LoVo (cell line): ENCODE results near the gene SELPLG.
"Not testable (repeated sequence)": the region's sequence is repeated elsewhere in the genome, so short reads cannot be mapped to it uniquely, and the experiment has no call there.

Experiments
- DNase-seq: peaks from one replicate; pipeline ENCODE4 v3.0.0-alpha.2; 2016; ENCODE audit warnings: low spot score

The SELPLG gene

DNA sequence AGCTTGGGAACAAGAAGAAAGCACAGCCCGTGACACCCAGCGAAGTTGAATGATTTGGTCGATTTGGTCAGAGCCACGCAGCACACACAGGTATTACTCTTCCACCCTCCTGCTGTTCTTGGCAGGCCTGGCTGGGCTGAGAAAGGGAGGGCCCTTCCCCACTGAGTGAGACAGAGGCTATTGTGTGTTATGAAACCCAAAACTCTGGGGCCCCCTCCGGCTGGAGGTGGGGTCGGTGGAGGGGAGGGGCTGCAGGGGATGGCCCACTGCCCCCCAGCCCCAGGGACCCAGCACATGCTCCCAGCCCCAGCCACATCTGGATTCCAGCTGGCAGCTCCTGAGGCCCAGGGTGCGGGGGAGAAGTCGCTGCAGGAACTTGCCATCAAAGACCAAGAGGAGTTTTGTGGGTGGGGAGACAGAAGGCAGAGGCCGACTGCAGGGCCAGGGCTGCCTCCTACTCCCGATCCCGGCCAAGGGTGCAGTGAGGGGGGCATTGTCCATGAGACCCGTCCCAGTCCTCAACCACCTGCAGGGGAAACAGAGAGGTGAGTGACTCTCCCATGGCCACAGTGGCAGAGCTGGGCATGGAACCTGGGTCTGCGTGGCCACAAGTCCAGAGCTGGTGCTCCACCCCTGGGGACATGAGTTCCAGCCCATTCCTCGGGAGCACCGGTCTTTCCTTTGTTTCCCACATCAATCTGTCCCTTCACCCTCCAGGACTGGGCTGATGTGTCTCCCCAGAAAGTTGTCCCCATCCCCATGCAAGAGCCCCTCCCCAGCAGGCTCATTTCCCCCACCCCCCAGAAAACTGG is 44.5 kb downstream of the SELPLG start:
- DNase-seq = no peak

DNA sequence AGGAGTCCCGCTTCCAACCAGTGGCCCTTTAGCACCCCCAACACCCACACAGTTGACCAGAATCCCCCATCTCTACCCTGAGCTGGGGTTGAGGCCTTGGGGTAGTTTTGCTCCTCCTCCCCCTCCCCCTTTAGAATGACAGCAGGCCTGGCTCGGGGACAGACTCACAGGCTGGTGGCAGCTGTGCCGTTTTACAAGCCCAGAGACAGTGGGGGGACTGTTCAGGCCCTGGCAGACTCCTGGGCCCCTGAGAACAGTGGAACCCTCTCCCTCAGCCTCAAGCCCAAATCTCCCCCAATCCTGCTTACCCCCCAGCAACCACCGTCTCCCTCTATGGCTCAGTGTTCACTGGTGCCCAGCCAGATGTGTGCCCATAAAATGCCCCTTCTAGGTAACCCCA is 45.9 kb downstream of the SELPLG start:
- no peak for DNase-seq

DNA sequence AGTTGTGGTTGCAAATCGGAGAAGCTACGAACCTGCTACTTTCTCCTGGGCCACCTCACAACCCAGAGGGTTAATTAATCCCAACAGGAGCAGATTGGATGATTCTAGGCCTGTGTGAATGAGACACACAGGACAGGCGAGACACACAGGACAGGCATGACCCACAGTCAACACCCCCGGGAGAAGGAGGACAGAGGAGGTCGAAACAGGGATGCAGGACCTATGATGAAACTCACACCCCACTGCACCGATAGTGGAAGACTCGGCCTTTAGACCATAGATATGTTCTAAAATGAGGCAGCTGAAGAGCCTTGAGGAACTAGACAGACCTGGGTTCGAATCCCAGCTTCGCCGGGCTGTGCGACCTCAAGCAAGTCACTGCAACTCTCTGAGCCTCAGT is 47.4 kb downstream of the SELPLG start:
- no peak for DNase-seq

- no peak for DNase-seq
These were observed 47.8 kb downstream of the SELPLG start for GRCh38 chr12:108585864-108586263.

DNA sequence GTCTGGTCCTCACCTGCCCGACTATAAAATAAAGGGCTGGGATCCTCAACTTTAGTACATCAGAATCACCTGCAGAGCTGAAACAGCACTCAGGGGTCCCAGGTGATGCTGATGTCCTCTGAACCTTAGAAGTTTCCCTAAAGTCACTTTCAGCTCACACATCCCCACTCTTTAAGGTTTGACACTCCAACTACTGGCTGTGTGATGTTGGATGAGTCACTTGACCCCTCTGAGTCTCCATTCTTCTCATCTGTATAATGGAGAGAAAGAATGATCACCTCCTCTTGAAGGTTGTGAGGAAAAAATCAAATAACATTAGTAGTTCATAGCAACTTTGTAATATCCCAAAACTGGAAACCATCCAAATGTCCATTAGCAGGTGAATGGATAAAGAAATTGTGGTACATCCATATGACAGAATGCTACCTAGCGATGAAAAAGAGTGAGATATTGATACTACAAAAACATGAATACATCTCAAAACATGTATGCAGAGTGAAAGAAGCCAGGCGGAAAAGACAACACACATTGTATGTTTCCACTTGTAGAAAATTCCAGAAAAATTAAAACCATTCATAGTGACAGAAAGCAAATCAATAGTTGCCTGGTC is 49.1 kb downstream of the SELPLG start:
- DNase-seq = no peak

GRCh38 chr12:108583991-108584390 is 49.7 kb downstream of the SELPLG start:
- no peak for DNase-seq

DNA sequence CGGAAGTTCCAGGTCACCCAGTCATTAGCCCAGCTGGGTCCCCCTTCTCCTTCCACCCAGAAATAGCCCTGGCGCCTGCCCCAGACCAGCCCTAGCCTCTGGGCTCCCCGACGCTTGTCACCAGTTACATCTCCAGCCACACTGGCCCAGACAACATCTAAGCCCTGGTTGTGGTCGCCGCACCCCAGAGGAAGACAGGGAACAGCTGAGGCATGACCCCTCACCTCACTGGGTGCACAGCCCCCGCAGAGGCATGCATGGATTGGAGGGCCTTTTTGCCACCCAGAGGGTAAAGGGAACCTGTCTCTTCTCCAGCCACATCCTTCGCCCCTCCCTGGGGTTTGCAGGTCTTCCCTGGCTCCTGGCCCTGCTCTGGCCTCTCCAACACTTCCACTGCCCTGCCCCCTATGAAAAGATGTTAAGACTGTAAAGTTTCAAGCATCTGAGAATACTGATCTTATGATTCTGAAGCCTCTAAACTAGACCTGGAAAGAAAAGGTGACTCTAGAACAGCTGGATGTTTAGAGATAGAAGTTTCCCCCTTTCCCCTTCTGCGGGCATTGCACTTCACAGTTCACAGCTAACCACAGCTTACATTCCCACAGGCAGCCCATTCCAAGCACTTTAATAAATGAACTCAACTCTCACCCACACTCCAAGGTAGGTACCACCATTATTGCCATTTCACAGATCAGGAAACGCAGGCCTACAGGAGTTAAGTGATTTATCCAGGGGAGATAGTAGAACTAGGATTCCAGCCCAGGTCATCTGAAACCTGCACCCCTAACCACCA is 50.5 kb downstream of the SELPLG start:
- DNase-seq = no peak

GRCh38 chr12:108582509-108582908 is 51.2 kb downstream of the SELPLG start:
- DNase-seq = no peak

DNA sequence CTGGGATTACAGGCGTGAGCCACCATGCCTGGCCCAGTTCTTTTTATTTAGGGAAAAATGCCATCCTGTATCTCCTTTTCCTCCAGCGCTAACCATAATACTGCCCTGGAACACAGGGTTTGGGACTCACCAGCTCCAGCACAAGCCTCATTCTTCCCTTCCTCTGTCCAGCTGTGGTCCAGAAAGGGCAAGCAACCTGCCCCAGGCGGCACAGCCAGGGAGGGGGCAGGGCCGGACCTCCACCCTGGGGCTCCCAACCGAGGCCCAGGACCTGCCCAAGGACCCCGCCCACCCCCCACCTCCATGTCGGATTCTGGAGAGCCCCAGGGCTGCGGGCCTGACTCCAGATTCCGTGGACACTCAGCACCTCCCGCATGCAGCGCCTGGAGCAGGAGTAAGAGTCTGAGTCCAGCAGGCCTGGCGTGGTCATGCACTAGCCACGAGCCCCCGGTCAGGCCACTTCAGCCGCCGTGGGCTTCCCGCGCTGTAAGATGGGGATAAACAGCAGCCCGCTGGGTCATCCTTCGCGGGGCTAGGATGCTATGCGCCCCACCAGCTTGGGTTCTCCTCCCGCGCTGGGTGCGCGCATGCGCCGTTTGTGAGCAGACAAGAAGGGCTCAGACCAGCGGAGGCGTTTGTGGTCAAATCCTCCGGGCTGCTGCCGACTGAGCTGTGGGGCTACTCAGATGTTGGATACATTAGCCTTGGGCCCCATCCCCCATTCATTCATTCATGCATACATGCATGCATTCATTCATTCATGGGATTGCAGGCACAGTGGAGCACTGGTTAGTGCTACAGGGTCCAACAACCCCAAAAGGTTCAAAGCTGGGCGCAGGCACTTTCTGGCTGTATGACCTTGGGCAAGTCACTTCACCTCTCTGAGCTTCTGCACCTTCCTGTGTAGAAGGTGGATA is 52.1 kb downstream of the SELPLG start:
- DNase-seq = no peak

DNA sequence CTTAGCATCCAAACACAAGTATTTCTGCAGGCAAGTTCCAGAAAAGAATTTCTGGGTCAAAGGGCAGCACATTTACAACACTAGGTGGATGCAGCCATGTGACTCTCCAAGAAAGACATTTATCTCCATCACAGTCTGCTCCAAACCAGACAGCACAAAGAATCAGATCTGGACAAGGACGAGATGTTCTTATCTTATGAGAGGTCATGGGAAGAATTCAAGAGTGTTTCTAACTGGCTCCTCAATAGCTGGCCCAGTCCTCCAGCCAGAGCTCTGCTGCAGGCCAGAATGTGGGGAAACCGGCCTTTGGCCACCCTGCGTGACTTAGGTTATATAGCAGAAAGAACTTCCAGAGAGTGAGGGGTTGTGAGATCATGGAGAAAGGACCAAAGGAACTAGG is 53.2 kb downstream of the SELPLG start:
- no peak for DNase-seq

- no peak for DNase-seq
These were observed 54.9 kb downstream of the SELPLG start for GRCh38 chr12:108578813-108579212.

DNA sequence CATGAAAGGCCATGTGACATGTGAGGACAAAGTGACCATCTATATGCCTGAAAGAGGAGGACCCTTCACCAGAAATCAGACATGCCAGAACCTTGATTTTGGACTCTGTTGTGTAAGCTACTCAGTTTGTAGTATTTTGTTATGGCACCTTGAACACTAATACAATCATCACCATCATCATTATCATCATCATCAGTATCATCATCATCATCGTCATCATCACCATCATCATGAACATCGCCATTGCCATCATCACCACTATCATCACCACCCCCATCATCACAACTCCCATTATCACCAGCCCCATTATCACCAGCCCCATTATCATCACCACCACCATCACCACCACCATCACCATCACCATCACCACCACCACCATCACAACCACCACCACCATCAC is 55.4 kb downstream of the SELPLG start:
- DNase-seq = no peak

- no peak for DNase-seq
These were observed 56.2 kb downstream of the SELPLG start for GRCh38 chr12:108577458-108577857.

DNA sequence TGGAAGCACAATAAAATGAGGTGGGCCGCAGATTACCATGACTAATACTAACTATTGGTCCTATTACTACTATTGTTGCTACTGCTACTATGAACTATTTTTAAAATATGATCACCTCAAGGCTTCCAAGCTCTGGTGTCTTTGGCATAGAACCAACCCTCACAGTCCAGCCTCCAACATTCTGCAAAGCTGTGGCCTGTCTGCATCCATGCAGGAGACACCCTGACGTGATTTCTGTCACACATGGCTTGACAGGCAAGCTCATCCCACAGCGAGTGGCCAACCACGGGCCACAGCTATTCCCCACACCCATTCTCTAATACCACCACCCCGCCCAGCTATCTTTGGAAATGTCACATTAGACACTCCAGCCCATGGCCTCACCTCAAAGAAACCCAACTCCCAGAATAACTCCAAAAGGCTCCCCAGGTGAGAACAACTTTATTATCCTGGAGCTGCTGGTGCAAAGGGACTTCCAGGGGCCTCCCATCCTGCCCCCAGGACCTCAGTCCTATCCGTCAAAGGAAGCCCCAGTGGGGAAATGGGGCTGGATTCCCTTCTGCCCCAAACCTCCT is 56.9 kb downstream of the SELPLG start:
- DNase-seq = no peak

DNA sequence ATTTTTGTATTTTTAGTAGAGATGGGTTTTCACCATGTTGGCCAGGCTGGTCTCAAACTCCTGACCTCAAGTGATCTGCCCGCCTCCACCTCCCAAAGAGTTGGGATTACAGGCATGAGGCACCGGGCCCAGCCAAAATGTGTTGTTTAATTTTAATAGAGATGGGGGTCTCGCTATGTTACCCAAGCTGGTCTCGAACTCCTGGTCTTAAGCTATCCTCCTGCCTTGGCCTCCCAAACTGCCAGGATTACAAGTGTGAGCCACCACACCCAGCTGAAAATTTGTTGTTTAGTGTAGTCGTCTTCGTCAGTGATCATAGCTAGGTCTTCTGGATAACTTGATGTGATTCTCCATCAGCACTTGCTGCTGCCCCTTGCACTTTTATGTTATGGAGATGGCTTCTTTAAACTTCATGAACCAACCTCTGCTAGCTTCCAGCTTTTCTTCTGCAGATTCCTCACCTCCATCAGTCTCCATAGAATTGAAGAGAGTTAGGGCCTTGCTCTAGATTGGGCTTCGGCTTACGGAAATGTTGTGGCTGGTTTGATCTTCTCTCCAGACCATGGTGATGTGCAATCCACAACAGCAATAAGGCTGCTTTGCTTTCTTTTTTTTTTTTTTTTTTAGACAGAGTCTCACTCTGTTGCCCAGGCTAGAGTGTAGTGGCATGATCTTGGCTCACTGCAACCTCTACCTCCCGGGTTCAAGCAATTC is 58.3 kb downstream of the SELPLG start:
- DNase-seq = no peak

DNA sequence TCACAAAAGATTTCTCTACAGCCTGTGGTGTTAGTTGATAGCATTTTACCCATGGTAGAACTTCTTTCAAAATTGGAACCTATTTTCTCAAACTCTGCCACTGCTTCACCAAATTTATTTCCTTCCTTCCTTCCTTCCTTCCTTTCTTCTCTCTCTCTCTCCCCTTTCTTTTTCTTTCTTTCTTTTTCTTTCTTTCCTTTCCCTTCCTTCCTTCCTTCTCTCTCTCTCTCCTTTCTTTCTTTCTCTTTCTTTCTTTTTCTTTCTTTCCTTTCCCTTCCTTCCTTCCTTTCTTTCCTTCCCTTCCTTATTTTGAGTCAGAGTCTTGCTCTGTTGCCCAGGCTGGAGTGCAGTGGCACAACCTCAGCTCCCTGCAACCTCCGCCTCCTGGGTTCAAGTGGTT is 59.4 kb downstream of the SELPLG start:
- not testable (repeated sequence) for DNase-seq

- no peak for DNase-seq
These were observed 60.4 kb downstream of the SELPLG start for GRCh38 chr12:108573317-108573716.

DNA sequence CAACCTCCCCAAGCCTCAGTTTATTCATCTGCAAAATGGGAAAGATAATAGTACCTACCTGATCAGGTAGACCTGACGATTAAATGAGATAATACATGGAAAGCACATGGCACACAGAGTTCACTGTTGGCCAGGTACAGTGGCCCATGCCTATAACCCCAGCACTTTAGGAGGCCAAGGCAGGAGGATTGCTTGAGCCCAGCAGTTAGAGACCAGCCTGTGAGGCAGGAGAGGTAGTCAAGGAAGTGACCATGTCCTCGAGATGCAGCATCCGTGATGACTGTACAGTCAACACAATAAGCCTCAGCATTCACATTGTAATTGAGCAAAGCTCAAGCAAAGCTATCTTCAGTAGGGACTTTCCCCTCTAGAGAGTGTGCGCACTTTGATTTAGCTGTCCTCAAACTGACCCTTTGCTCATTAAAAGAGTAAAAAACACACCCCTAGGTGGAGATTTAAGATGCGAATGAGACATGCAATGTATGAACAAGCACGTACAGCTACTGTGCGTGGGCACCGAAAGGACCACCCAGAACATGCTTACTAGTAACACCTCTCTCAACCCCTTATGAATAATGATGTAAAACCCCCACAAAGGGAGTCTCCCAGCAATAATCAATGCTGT is 61.4 kb downstream of the SELPLG start:
- DNase-seq = no peak
